Vagina (tissue), 2 donors: ENCODE data around the gene PHF5A.

Experiments
- POLR2AphosphoS5 ChIP-seq, 2 donors: sonication (generic); formaldehyde crosslinking; IDR thresholded peaks; one replicate each; pipeline ENCODE4 v1.9.0; 2017; ENCODE audit warnings: antibody characterized with exemption in 2 of 2, mild to moderate bottlenecking in 2 of 2, low read depth in 1 of 2; ENCODE audit not compliant: insufficient read depth in 1 of 2
- TF ChIP-seq, protein P1 (sequence below), 3 experiments: fragments of 450-650 bp in 2 of 3; fragments of 200-600 bp in 1 of 3; sonication (generic) in 1 of 3; IDR thresholded peaks; one replicate each; pipeline ENCODE4 v1.5.1; 2017 to 2019; ENCODE audit warnings: antibody characterized with exemption in 3 of 3, mild to moderate bottlenecking in 2 of 3, moderate library complexity in 2 of 3

DNA sequence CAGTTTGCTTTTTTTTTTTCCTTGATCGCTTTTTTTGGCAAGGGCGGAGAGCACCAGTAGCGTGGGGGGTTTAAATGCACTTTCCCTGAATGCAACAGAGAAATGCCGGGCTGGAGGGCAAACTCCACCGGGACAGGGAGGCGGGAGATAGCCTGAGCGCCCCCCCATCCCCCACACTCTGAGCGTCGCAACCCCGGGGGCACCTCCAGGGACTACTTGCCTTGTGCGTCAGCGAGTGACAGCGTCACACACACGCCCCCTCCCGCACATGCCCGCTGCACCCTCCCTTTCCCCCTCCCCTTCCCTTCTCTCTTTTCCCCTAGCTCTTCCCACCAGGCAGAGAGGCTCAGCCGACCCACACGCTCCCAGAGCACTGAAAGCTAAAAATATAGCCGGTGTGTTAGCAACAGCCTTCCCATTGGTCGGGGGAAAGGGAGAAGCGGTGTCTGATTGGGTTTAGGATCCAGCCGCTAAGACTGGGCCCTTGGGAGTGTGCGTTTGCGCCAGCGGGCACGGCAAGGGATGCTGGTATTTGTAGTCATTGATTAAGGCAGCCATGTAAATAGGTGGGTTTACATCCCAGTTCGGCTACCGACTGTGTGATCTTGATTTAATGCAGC lies 20.2 kb downstream of the PHF5A start:
- TF ChIP-seq, protein P1, sequence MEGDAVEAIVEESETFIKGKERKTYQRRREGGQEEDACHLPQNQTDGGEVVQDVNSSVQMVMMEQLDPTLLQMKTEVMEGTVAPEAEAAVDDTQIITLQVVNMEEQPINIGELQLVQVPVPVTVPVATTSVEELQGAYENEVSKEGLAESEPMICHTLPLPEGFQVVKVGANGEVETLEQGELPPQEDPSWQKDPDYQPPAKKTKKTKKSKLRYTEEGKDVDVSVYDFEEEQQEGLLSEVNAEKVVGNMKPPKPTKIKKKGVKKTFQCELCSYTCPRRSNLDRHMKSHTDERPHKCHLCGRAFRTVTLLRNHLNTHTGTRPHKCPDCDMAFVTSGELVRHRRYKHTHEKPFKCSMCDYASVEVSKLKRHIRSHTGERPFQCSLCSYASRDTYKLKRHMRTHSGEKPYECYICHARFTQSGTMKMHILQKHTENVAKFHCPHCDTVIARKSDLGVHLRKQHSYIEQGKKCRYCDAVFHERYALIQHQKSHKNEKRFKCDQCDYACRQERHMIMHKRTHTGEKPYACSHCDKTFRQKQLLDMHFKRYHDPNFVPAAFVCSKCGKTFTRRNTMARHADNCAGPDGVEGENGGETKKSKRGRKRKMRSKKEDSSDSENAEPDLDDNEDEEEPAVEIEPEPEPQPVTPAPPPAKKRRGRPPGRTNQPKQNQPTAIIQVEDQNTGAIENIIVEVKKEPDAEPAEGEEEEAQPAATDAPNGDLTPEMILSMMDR (IDR thresholded peaks at IDR 0.05), result no peak
- peak; percentile 97 to 98 for TF ChIP-seq POLR2AphosphoS5 (IDR thresholded peaks at IDR 0.05; ENCODE audit: insufficient read depth in 1 of 2, low read depth in 1 of 2)
